OCI-LY3 (cell line): ENCODE data around the gene ST3GAL4.

Experiments
- CTCF ChIP-seq: fragments of 200-600, 300-600 bp; sonication (generic); IDR thresholded peaks from 2 replicates; pipeline ENCODE4 v1.5.1; 2014; ENCODE audit warnings: antibody characterized with exemption, low read length, low read depth
- EZH2phosphoT487 ChIP-seq: fragments of 200-600 bp; shearing (Covaris generic); IDR thresholded peaks from 2 replicates; pipeline ENCODE4 v1.6.1; 2018; ENCODE audit warnings: antibody characterized with exemption, mixed run types, low read depth

- TF ChIP-seq CTCF (no peak), EZH2phosphoT487 (no peak)
Measured at GRCh38 chr11:126408496-126408895, 53.0 kb downstream of the ST3GAL4 start.
